ENCODE data around the gene KAT6B.

Gene KAT6B

GRCh38 chr10:74968667-74969061, 142.3 kb downstream of the KAT6B start:
- DNase-seq = no peak
- H3K4me1 ChIP-seq = no peaks in the 10 kb centered on the region; the same call in 1 of the 2 replicates
- H3K4me3 ChIP-seq (ENCODE audit: low read depth, low read length) = no peak overlapping the region
- H3K27me3 ChIP-seq = no peaks in the 10 kb centered on the region
- no peaks in the 10 kb centered on the region for H3K36me3 ChIP-seq
- H3K9me3 ChIP-seq = no peaks in the 10 kb centered on the region
- TF ChIP-seq CTCF (IDR thresholded peaks at IDR 0.05; ENCODE audit: low read depth, low read length) = no peak

DNA sequence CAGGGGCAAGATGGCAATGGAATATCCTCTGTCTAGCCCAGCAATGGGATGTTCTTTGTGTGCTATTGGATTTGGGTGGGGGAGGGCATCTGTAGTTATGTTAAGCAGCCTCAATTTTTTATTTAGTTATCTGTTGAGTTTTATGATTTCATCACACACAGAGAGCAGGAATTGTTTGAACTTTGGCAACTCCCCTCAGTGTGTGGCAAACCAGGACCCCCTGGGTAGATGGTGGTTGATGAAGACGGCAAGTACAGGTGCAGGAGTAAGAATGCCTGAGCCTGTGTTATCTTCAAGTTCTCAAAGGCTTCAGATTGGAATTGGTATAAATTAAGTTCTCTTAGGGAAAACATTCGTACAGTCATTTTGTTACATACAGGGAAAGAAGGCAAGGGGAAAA, 142.7 kb downstream of the KAT6B start:
- no peak for DNase-seq
- Histone ChIP-seq H3K4me3 (ENCODE audit: low read depth, low read length) (no peak overlapping the region), H3K9me3 (no peaks in the 10 kb centered on the region), H3K27me3 (no peaks in the 10 kb centered on the region), H3K36me3 (no peaks in the 10 kb centered on the region), H3K4me1 (no peaks in the 10 kb centered on the region; the same call in 1 of the 2 replicates)
- no peak for TF ChIP-seq CTCF (IDR thresholded peaks at IDR 0.05; ENCODE audit: low read depth, low read length)

GRCh38 chr10:74969530-74969929, 143.1 kb downstream of the KAT6B start:
- Histone ChIP-seq H3K36me3 (no peaks in the 10 kb centered on the region), H3K4me1 (no peaks in the 10 kb centered on the region; the same call in 1 of the 2 replicates), H3K4me3 (ENCODE audit: low read depth, low read length) (no peak overlapping the region), H3K9me3 (no peaks in the 10 kb centered on the region), H3K27me3 (no peaks in the 10 kb centered on the region)
- no peak for DNase-seq
- no peak for TF ChIP-seq CTCF (IDR thresholded peaks at IDR 0.05; ENCODE audit: low read depth, low read length)

- Histone ChIP-seq H3K4me1 (no peaks in the 10 kb centered on the region; the same call in 1 of the 2 replicates), H3K9me3 (no peaks in the 10 kb centered on the region), H3K36me3 (no peaks in the 10 kb centered on the region; the same call in 1 of the 2 replicates), H3K4me3 (ENCODE audit: low read depth, low read length) (no peak overlapping the region), H3K27me3 (no peaks in the 10 kb centered on the region)
- DNase-seq = no peak
- no peak for TF ChIP-seq CTCF (IDR thresholded peaks at IDR 0.05; ENCODE audit: low read depth, low read length)
Observed at GRCh38 chr10:74973741-74974392, 147.5 kb downstream of the KAT6B start.

GRCh38 chr10:74975758-74976157, 149.4 kb downstream of the KAT6B start:
- DNase-seq = no peak
- no peaks in the 10 kb centered on the region for H3K9me3 ChIP-seq
- no peak for TF ChIP-seq CTCF (IDR thresholded peaks at IDR 0.05; ENCODE audit: low read depth, low read length)
- no peaks in the 10 kb centered on the region for H3K27me3 ChIP-seq
- H3K4me3 ChIP-seq (ENCODE audit: low read depth, low read length) = no peak overlapping the region
- H3K36me3 ChIP-seq = no peaks in the 10 kb centered on the region; the same call in 1 of the 2 replicates
- H3K4me1 ChIP-seq = no peaks in the 10 kb centered on the region; the same call in 1 of the 2 replicates

DNA sequence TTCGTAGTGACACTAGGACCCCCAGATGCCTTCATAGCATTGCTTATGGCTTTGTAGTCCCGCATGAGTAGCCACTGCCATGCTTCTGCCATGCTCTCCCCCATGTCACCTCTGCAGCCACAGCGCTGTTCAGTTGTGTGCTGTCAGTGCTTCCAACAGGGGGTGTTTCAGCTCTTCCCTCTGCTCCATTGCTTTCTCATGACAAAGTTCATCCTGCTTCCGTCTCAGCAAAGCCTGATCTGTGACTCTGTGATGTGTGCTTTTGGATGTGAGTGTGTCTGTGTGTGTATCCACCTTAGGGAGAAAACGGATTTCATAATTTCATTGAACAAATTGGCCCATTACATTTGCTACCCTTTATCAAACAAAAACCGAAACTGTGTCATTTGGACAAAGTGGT, 150.2 kb downstream of the KAT6B start:
- no peak for DNase-seq
- no peak; the same call in 1 of the 2 replicates for TF ChIP-seq CTCF (IDR thresholded peaks at IDR 0.05; ENCODE audit: low read depth, low read length)
- no peaks in the 10 kb centered on the region for H3K9me3 ChIP-seq
- H3K36me3 ChIP-seq = no peaks in the 10 kb centered on the region; the same call in 1 of the 2 replicates
- H3K27me3 ChIP-seq = no peaks in the 10 kb centered on the region
- H3K4me1 ChIP-seq = no peaks in the 10 kb centered on the region; the same call in 1 of the 2 replicates
- no peak overlapping the region for H3K4me3 ChIP-seq (ENCODE audit: low read depth, low read length)

Data from BE2C (cell line).